Parathyroid adenoma (tissue), 2 donors: ENCODE measurements around the gene DYNLT2B.

ENCODE experiments used
- H2AFZ ChIP-seq: fragments of 300-600 bp; sonication (generic); one replicate; pipeline ENCODE4 v1.7.0; 2017; ENCODE audit warnings: antibody characterized with exemption, mild to moderate bottlenecking
- H3K27ac ChIP-seq: fragments of 300-600 bp; sonication (generic); one replicate; pipeline ENCODE4 v1.7.0; 2017
- H3K27me3 ChIP-seq: fragments of 300-600 bp; sonication (generic); one replicate; pipeline ENCODE4 v1.7.0; 2017; ENCODE audit warnings: low read length; ENCODE audit not compliant: control insufficient read depth, insufficient read depth
- H3K36me3 ChIP-seq: fragments of 300-600 bp; sonication (generic); one replicate; pipeline ENCODE4 v1.7.0; 2017; ENCODE audit warnings: low read length; ENCODE audit not compliant: control insufficient read depth, insufficient read depth
- H3K4me1 ChIP-seq: fragments of 300-600 bp; sonication (generic); one replicate; pipeline ENCODE4 v1.7.0; 2017; ENCODE audit warnings: control low read depth
- H3K4me2 ChIP-seq: fragments of 300-600 bp; sonication (generic); one replicate; pipeline ENCODE4 v1.7.0; 2017; ENCODE audit warnings: low read length
- H3K4me3 ChIP-seq: fragments of 300-600 bp; sonication (generic); one replicate; pipeline ENCODE4 v1.7.0; 2017; ENCODE audit warnings: low read depth, low read length
- H3K79me2 ChIP-seq: fragments of 300-600 bp; sonication (generic); one replicate; pipeline ENCODE4 v1.7.0; 2017; ENCODE audit warnings: control low read depth
- H3K9ac ChIP-seq: fragments of 300-600 bp; sonication (generic); one replicate; pipeline ENCODE4 v1.7.0; 2017; ENCODE audit warnings: mild to moderate bottlenecking
- H3K9me3 ChIP-seq: fragments of 300-600 bp; sonication (generic); one replicate; pipeline ENCODE4 v1.7.0; 2017; ENCODE audit warnings: low read length; ENCODE audit not compliant: control insufficient read depth
- CTCF ChIP-seq: fragments of 300-600 bp; sonication (generic); IDR thresholded peaks from one replicate; pipeline ENCODE4 v1.7.0; 2017; ENCODE audit warnings: antibody characterized with exemption, mild to moderate bottlenecking
- donor health status: primary hyperparathyroidism.

The DYNLT2B gene

GRCh38 chr3:196339493-196340254 is 21.6 kb upstream of the DYNLT2B start:
- no peak overlapping the region for H3K4me3 ChIP-seq
- no peak overlapping the region for H2AFZ ChIP-seq
- H3K27me3 ChIP-seq = no peaks in the 10 kb centered on the region
- H3K9ac ChIP-seq = no peak overlapping the region
- no peaks in the 10 kb centered on the region for H3K79me2 ChIP-seq
- TF ChIP-seq CTCF = no peak
- H3K36me3 ChIP-seq = no peaks in the 10 kb centered on the region
- H3K4me2 ChIP-seq = no peak overlapping the region
- no peaks in the 10 kb centered on the region for H3K4me1 ChIP-seq
- H3K27ac ChIP-seq = no peak overlapping the region
- H3K9me3 ChIP-seq = no peaks in the 10 kb centered on the region

GRCh38 chr3:196339044-196339443 is 21.0 kb upstream of the DYNLT2B start:
- H3K79me2 ChIP-seq = no peaks in the 10 kb centered on the region
- no peaks in the 10 kb centered on the region for H3K4me1 ChIP-seq
- H3K27ac ChIP-seq = no peak overlapping the region
- H3K9ac ChIP-seq = no peak overlapping the region
- H3K4me2 ChIP-seq = no peak overlapping the region
- no peaks in the 10 kb centered on the region for H3K36me3 ChIP-seq
- H3K4me3 ChIP-seq = no peak overlapping the region
- no peaks in the 10 kb centered on the region for H3K27me3 ChIP-seq
- no peak for TF ChIP-seq CTCF
- H2AFZ ChIP-seq = no peak overlapping the region
- H3K9me3 ChIP-seq = no peaks in the 10 kb centered on the region

- Histone ChIP-seq H3K9me3 (no peaks in the 10 kb centered on the region), H3K4me2 (no peak overlapping the region), H3K27ac (no peak overlapping the region), H3K4me3 (no peak overlapping the region), H3K9ac (no peak overlapping the region), H3K27me3 (no peaks in the 10 kb centered on the region), H2AFZ (no peak overlapping the region), H3K79me2 (no peaks in the 10 kb centered on the region), H3K36me3 (no peaks in the 10 kb centered on the region), H3K4me1 (no peaks in the 10 kb centered on the region)
- no peak for TF ChIP-seq CTCF
These were observed 18.5 kb upstream of the DYNLT2B start for GRCh38 chr3:196336319-196337145.

- Histone ChIP-seq H3K79me2 (no peaks in the 10 kb centered on the region), H3K36me3 (no peaks in the 10 kb centered on the region), H3K27ac (no peak overlapping the region), H3K4me2 (no peak overlapping the region), H3K9ac (no peak overlapping the region), H3K9me3 (no peaks in the 10 kb centered on the region), H3K27me3 (no peaks in the 10 kb centered on the region), H3K4me3 (no peak overlapping the region), H2AFZ (no peak overlapping the region), H3K4me1 (no peaks in the 10 kb centered on the region)
- TF ChIP-seq CTCF = no peak
These were observed 17.5 kb upstream of the DYNLT2B start for GRCh38 chr3:196335503-196335948.
